ENCODE results near the gene SLC37A1.

Gene SLC37A1

GRCh38 chr21:42607525-42608102, 94.0 kb downstream of the SLC37A1 start:
- H3K4me3 Mint-ChIP-seq, result no peak overlapping the region
- no peak for DNase-seq
- H3K4me1 Mint-ChIP-seq, result peaks cover 10% of the 10 kb centered on the region
- H3K36me3 Mint-ChIP-seq (ENCODE audit: low read depth), result no peaks in the 10 kb centered on the region
- H3K27ac Mint-ChIP-seq, result no peak overlapping the region
- H3K9me3 Mint-ChIP-seq, result peaks cover 33% of the 10 kb centered on the region
- TF ChIP-seq CTCF (IDR thresholded peaks at IDR 0.05), result no peak
- peaks cover 3% of the 10 kb centered on the region for H3K27me3 Mint-ChIP-seq (ENCODE audit: low read depth, poor library complexity)

- no peak for TF ChIP-seq CTCF (IDR thresholded peaks at IDR 0.05)
- H3K9me3 Mint-ChIP-seq, result peaks cover 39% of the 10 kb centered on the region
- H3K27ac Mint-ChIP-seq, result no peak overlapping the region
- no peaks in the 10 kb centered on the region for H3K36me3 Mint-ChIP-seq (ENCODE audit: low read depth)
- no peak overlapping the region for H3K4me3 Mint-ChIP-seq
- H3K4me1 Mint-ChIP-seq, result peaks cover 5% of the 10 kb centered on the region
- peaks cover 7% of the 10 kb centered on the region for H3K27me3 Mint-ChIP-seq (ENCODE audit: low read depth, poor library complexity)
- no peak for DNase-seq
Measured at GRCh38 chr21:42608446-42608845, 94.8 kb downstream of the SLC37A1 start.

DNA sequence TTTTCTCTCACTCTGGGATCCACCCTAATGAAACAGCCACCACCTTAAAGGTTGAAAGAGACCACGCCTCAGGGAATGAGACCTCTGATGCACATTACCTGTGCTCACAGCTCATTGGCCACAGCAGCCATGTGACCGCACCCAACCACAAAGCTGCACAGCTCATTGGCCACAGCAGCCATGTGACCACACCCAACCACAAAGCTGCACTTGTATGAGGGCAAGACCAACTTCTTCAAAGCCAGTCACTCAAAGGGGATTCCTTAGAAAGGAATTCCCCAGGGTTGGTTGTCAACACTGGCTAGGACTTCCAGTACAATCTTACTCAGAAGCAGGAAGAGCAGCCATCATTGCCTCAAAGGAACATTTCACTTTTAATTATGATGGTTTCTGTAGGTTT, 96.2 kb downstream of the SLC37A1 start:
- Mint-ChIP-seq H3K27me3 (ENCODE audit: low read depth, poor library complexity) (peaks cover 7% of the 10 kb centered on the region), H3K4me3 (no peak overlapping the region), H3K9me3 (peaks cover 36% of the 10 kb centered on the region), H3K4me1 (no peaks in the 10 kb centered on the region), H3K36me3 (ENCODE audit: low read depth) (no peaks in the 10 kb centered on the region), H3K27ac (no peak overlapping the region)
- DNase-seq, result no peak
- TF ChIP-seq CTCF (IDR thresholded peaks at IDR 0.05), result no peak

DNA sequence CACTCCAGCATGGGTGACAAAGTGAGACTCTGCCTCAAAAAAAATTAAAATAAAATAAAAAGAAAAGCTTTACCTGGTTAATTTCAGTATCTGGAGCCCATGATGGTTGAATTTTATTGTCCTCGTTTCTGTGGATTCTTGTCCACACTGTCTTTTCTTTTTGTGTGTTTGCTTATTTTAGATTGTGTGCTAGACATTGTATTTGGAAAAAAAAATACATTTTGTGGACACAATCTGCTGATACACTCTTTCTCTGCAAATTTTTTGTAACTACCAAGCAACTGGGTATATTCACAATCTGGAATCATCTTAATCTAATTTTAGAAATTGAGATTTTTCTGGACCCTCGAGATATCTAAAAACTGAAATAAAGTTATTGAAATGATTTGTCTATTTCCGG, 98.2 kb downstream of the SLC37A1 start:
- Mint-ChIP-seq H3K36me3 (ENCODE audit: low read depth) (no peaks in the 10 kb centered on the region), H3K4me1 (no peaks in the 10 kb centered on the region)
- no peak for TF ChIP-seq CTCF (IDR thresholded peaks at IDR 0.05)

DNA sequence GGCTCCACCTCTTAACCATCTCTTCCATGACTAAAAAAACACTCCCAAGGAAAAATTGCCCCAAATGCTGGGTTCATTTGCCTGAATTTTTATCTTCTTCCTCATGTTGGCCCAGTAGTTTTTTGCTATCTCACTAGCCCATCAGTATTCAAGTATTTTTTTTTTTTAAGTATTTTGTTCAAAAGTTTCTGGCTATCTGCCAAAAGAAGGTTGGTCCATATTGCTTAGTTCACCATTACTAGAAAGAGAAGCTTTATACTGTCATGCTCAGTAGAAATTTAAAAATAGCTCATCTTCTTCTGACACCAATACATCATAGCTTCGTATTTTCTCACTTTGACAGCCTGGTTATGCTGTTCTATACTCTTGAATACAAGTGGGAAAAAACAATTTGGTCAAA, 98.7 kb downstream of the SLC37A1 start:
- Mint-ChIP-seq H3K4me1 (no peaks in the 10 kb centered on the region), H3K27me3 (ENCODE audit: low read depth, poor library complexity) (peaks cover 7% of the 10 kb centered on the region), H3K4me3 (no peak overlapping the region), H3K27ac (no peak overlapping the region), H3K36me3 (ENCODE audit: low read depth) (no peaks in the 10 kb centered on the region), H3K9me3 (peaks cover 27% of the 10 kb centered on the region)
- no peak for TF ChIP-seq CTCF (IDR thresholded peaks at IDR 0.05)
- DNase-seq, result no peak

More for the DNA sequence above, 98.2 kb downstream of the SLC37A1 start:
- DNase-seq, result no peak
- H3K9me3 Mint-ChIP-seq, result peaks cover 27% of the 10 kb centered on the region
- H3K27ac Mint-ChIP-seq, result no peak overlapping the region
- peaks cover 7% of the 10 kb centered on the region for H3K27me3 Mint-ChIP-seq (ENCODE audit: low read depth, poor library complexity)
- no peak overlapping the region for H3K4me3 Mint-ChIP-seq

GRCh38 chr21:42613756-42614155, 100.1 kb downstream of the SLC37A1 start:
- peaks cover 12% of the 10 kb centered on the region for H3K4me1 Mint-ChIP-seq
- no peak for TF ChIP-seq CTCF (IDR thresholded peaks at IDR 0.05)
- H3K36me3 Mint-ChIP-seq (ENCODE audit: low read depth), result no peaks in the 10 kb centered on the region
- H3K9me3 Mint-ChIP-seq, result peaks cover 27% of the 10 kb centered on the region
- H3K4me3 Mint-ChIP-seq, result no peak overlapping the region
- H3K27me3 Mint-ChIP-seq (ENCODE audit: low read depth, poor library complexity), result peaks cover 9% of the 10 kb centered on the region
- no peak for DNase-seq
- H3K27ac Mint-ChIP-seq, result no peak overlapping the region
